SK-N-SH (cell line): ENCODE results near the gene NSMCE1. TPM values are rescaled to one million over a fixed set of nuclear protein-coding genes. Genes with fewer than 3 reads are reported as not detected.

Source experiments
- CTCF ChIA-PET: fragments of 300-600, 350-600 bp; formaldehyde crosslinking; extraction: SDS; loops from one replicate; lab custom pipeline; 2021; lab: Yijun Ruan, JAX
- POLR2A ChIA-PET: fragments of 350-600 bp; sonication (Branson Sonifier 250); formaldehyde crosslinking; extraction: SDS; loops from one replicate; lab custom pipeline; 2020; ENCODE audit warnings: antibody characterized with exemption, inconsistent platforms; lab: Yijun Ruan, JAX
- DNase-seq: peaks from one replicate; pipeline ENCODE4 v3.0.0; 2012
- H2AFZ ChIP-seq: fragments of 200-600 bp; sonication (generic); 2 replicates; pipeline ENCODE4 v1.8.1; 2016; ENCODE audit warnings: antibody characterized with exemption, mild to moderate bottlenecking, low read depth
- H3F3A ChIP-seq: fragments of 200-600 bp; sonication (generic); replicated peaks from 2 replicates; pipeline ENCODE3; 2016; ENCODE audit warnings: antibody characterized with exemption, mild to moderate bottlenecking; ENCODE audit not compliant: insufficient read depth
- H3K27ac ChIP-seq, 2 experiments: fragments of 200-500 bp in 1 of 2; fragments of 200-600 bp in 1 of 2; sonication (Bioruptor generic) in 1 of 2; sonication (generic), shearing (Covaris generic) in 1 of 2; 2 replicates each; pipeline versions ENCODE4 v1.5.1 to v1.6.1; 2014 to 2016; ENCODE audit warnings: low read depth in 2 of 2, inconsistent platforms in 1 of 2, low read length in 1 of 2, mild to moderate bottlenecking in 1 of 2, mixed read lengths in 1 of 2
- H3K27me3 ChIP-seq: fragments of 200-600 bp; sonication (generic), shearing (Covaris generic); 2 replicates; pipeline ENCODE4 v1.6.1; 2016; ENCODE audit warnings: mixed run types; ENCODE audit not compliant: insufficient read depth
- H3K36me3 ChIP-seq, 2 experiments: fragments of 200-500 bp in 1 of 2; fragments of 200-600 bp in 1 of 2; sonication (Bioruptor generic) in 1 of 2; sonication (generic) in 1 of 2; replicated peaks in 1 of 2; 2 replicates each; pipeline versions ENCODE3 to v1.5.1; 2014 to 2016; ENCODE audit warnings: low read length in 1 of 2, mild to moderate bottlenecking in 1 of 2; ENCODE audit not compliant: insufficient read depth in 2 of 2, control insufficient read depth in 1 of 2
- H3K4me1 ChIP-seq, 2 experiments: fragments of 200-500 bp in 1 of 2; fragments of 200-600 bp in 1 of 2; sonication (Bioruptor generic) in 1 of 2; sonication (generic), shearing (Covaris generic) in 1 of 2; 2 replicates each; pipeline versions ENCODE4 v1.5.1 to v1.6.1; 2014 to 2016; ENCODE audit warnings: low read depth in 1 of 2, low read length in 1 of 2, mixed run types in 1 of 2; ENCODE audit not compliant: insufficient read depth in 2 of 2, control insufficient read depth in 1 of 2
- H3K4me2 ChIP-seq: fragments of 200-600 bp; sonication (generic), shearing (Covaris generic); 2 replicates; pipeline ENCODE4 v1.6.1; 2017; ENCODE audit warnings: mixed run types
- H3K4me3 ChIP-seq, 2 experiments: fragments of 200-500 bp in 1 of 2; fragments of 200-600 bp in 1 of 2; sonication (Bioruptor generic) in 1 of 2; sonication (generic), shearing (Covaris generic) in 1 of 2; 2 replicates each; pipeline versions ENCODE4 v1.5.1 to v1.8.1; 2014 to 2016; ENCODE audit warnings: low read depth in 2 of 2, inconsistent platforms in 1 of 2, low read length in 1 of 2, mild to moderate bottlenecking in 1 of 2, mixed read lengths in 1 of 2, moderate library complexity in 1 of 2
- H3K79me2 ChIP-seq: fragments of 200-600 bp; sonication (generic); 2 replicates; pipeline ENCODE4 v1.8.1; 2017; ENCODE audit warnings: mild to moderate bottlenecking; ENCODE audit not compliant: insufficient read depth
- H3K9ac ChIP-seq: fragments of 200-600 bp; sonication (generic); 2 replicates; pipeline ENCODE4 v1.6.1; 2017; ENCODE audit warnings: mixed run types
- H3K9me2 ChIP-seq: fragments of 200-600 bp; sonication (generic); 2 replicates; pipeline ENCODE4 v1.6.1; 2017; ENCODE audit warnings: mixed run types
- H3K9me3 ChIP-seq: fragments of 200-600 bp; sonication (generic); 2 replicates; pipeline ENCODE4 v1.6.1; 2017; ENCODE audit warnings: mixed run types, mild to moderate bottlenecking, moderate library complexity
- H4K20me1 ChIP-seq: fragments of 200-600 bp; sonication (generic); 2 replicates; pipeline ENCODE4 v1.6.1; 2017; ENCODE audit warnings: mild to moderate bottlenecking, mixed run types; ENCODE audit not compliant: insufficient read depth
- CTCF ChIP-seq: fragments of 200-600 bp; sonication (generic); IDR thresholded peaks from 2 replicates; pipeline ENCODE4 v1.6.1; 2017; ENCODE audit warnings: antibody characterized with exemption, mild to moderate bottlenecking, moderate library complexity
- ELF1 ChIP-seq: IDR thresholded peaks from 2 replicates; pipeline ENCODE4 v1.4.0; 2012
- FOSL2 ChIP-seq: IDR thresholded peaks from 2 replicates; pipeline ENCODE4 v1.4.0; 2012; ENCODE audit warnings: low read depth, mild to moderate bottlenecking, moderate library complexity, borderline replicate concordance
- MAX ChIP-seq: IDR thresholded peaks from 2 replicates; pipeline ENCODE4 v1.4.0; 2012; ENCODE audit warnings: low read depth
- MXI1 ChIP-seq: IDR thresholded peaks from 2 replicates; pipeline ENCODE4 v1.6.1; 2012; ENCODE audit warnings: mild to moderate bottlenecking, low read depth, low read length, improper control_type of control experiment
- NRF1 ChIP-seq: IDR thresholded peaks from 2 replicates; pipeline ENCODE4 v1.6.1; 2012; ENCODE audit warnings: low read depth, mild to moderate bottlenecking, low read length
- PBX3 ChIP-seq: IDR thresholded peaks from 2 replicates; pipeline ENCODE4; 2012
- RAD21 ChIP-seq: IDR thresholded peaks from 2 replicates; pipeline ENCODE4 v1.6.1; 2012; ENCODE audit warnings: mild to moderate bottlenecking, low read length
- RCOR1 ChIP-seq: fragments of 150-350 bp; IDR thresholded peaks from 2 replicates; pipeline ENCODE4 v1.6.1; 2017; ENCODE audit warnings: antibody characterized with exemption, low read length
- RFX5 ChIP-seq: IDR thresholded peaks from 2 replicates; pipeline ENCODE4 v1.6.1; 2012; ENCODE audit warnings: mild to moderate bottlenecking, improper control_type of control experiment, low read length
- SMC3 ChIP-seq: IDR thresholded peaks from 2 replicates; pipeline ENCODE4 v1.6.1; 2012; ENCODE audit warnings: low read depth, low read length, improper control_type of control experiment
- TCF12 ChIP-seq: IDR thresholded peaks from 2 replicates; pipeline ENCODE4 v1.4.0; 2012
- USF1 ChIP-seq: IDR thresholded peaks from 2 replicates; pipeline ENCODE4 v1.4.0; 2012; ENCODE audit warnings: low read depth, borderline replicate concordance
- WGBS: methylation state at CpG from one replicate; pipeline ENCODE4 v1.1.6; 2017; ENCODE audit warnings: low lambda C conversion rate; 5-methylcytosine and 5-hydroxymethylcytosine counted together
- polyA plus RNA-seq, 3 experiments: library from polyadenylated mRNA; depleted of rRNA; stranded (reverse); fragments of >200 nt; gene quantifications; 2 replicates each; pipeline ENCODE4 v1.2.3, GENCODE V29; 2012

Gene NSMCE1
- polyA plus RNA-seq, 1 of the 3 experiments (the other 2 are of a cell fraction): 39.8 TPM

- H2AFZ ChIP-seq: no peak overlapping the region
- no peak overlapping the region for H3K4me3 ChIP-seq
- peaks cover 6% of the 10 kb centered on the region for H3F3A ChIP-seq
- 75% methylated on average over 13 of the region's 13 CpGs for WGBS
- no peak overlapping the region; the same call in 1 of the 2 replicates for H3K9ac ChIP-seq
- H3K27me3 ChIP-seq: no peaks in the 10 kb centered on the region
- H3K36me3 ChIP-seq: no peaks in the 10 kb centered on the region
- no peaks in the 10 kb centered on the region for H3K79me2 ChIP-seq
- ChIA-PET POLR2A (no interaction called here), CTCF (interaction anchor here (1.0 kb wide), 1 partner anchor 126 kb away, joined by 5 read pairs; no protein-coding TSS in a partner anchor)
- H3K4me1 ChIP-seq: peaks cover 23 to 47% of the 10 kb centered on the region in 2 experiments; a peak in 3 of 4 replicates
- peak overlapping the region in 1 of 2 experiments; percentile 52; a peak in 2 of 4 replicates for H3K27ac ChIP-seq
- DNase-seq: no peak
- H3K9me3 ChIP-seq: no peaks in the 10 kb centered on the region
- H4K20me1 ChIP-seq: no peaks in the 10 kb centered on the region
- no peak for TF ChIP-seq FOSL2
- TF ChIP-seq USF1: no peak
- no peak for TF ChIP-seq PBX3
- TF ChIP-seq MAX: no peak
- no peak for TF ChIP-seq MXI1
- no peak for TF ChIP-seq SMC3
- TF ChIP-seq CTCF: no peak
- TF ChIP-seq NRF1: no peak
- no peak for TF ChIP-seq RAD21
- TF ChIP-seq RFX5: no peak
- no peak for TF ChIP-seq RCOR1
- H3K4me2 ChIP-seq: no peak overlapping the region
- H3K9me2 ChIP-seq: no peaks in the 10 kb centered on the region
Measured at GRCh38 chr16:27241658-27242057, 26.9 kb downstream of the NSMCE1 start.

- ChIA-PET POLR2A (no interaction called here), CTCF (interaction anchor here (1.0 kb wide), 1 partner anchor 127 kb away, joined by 5 read pairs; no protein-coding TSS in a partner anchor)
- Histone ChIP-seq H3K9me2 (no peaks in the 10 kb centered on the region), H4K20me1 (no peaks in the 10 kb centered on the region), H3K4me3 (no peak overlapping the region), H3K4me1 (peaks cover 24 to 45% of the 10 kb centered on the region in 2 experiments; a peak in 3 of 4 replicates), H2AFZ (no peak overlapping the region), H3F3A (peaks cover 3% of the 10 kb centered on the region), H3K27ac (peak overlapping the region in 1 of 2 experiments; percentile 52; a peak in 2 of 4 replicates), H3K9ac (peak overlapping the region; percentile 17; the same call in 1 of the 2 replicates), H3K9me3 (no peaks in the 10 kb centered on the region), H3K36me3 (no peaks in the 10 kb centered on the region), H3K4me2 (no peak overlapping the region), H3K27me3 (no peaks in the 10 kb centered on the region), H3K79me2 (no peaks in the 10 kb centered on the region)
- WGBS: 87% methylated on average over 6 of the region's 6 CpGs
- no peak for DNase-seq
- TF ChIP-seq RCOR1 (no peak), PBX3 (peak; percentile 24; the same call in 1 of the 2 replicates), ELF1 (no peak), FOSL2 (peak; percentile 14; the same call in 1 of the 2 replicates), TCF12 (no peak)
Measured at GRCh38 chr16:27240948-27241531, 27.5 kb downstream of the NSMCE1 start.
